Activated CD8-positive, alpha-beta memory T cell treated with anti-CD3 and anti-CD28 coated beads for 48 hours (primary cell): ENCODE data around the gene THAP8.

Experiments
- DNase-seq, 3 experiments: peaks; one replicate each; pipeline ENCODE4 v3.0.0-alpha.2; 2020; ENCODE audit warnings: low read depth in 2 of 3, low spot score in 2 of 3

Gene THAP8

DNA sequence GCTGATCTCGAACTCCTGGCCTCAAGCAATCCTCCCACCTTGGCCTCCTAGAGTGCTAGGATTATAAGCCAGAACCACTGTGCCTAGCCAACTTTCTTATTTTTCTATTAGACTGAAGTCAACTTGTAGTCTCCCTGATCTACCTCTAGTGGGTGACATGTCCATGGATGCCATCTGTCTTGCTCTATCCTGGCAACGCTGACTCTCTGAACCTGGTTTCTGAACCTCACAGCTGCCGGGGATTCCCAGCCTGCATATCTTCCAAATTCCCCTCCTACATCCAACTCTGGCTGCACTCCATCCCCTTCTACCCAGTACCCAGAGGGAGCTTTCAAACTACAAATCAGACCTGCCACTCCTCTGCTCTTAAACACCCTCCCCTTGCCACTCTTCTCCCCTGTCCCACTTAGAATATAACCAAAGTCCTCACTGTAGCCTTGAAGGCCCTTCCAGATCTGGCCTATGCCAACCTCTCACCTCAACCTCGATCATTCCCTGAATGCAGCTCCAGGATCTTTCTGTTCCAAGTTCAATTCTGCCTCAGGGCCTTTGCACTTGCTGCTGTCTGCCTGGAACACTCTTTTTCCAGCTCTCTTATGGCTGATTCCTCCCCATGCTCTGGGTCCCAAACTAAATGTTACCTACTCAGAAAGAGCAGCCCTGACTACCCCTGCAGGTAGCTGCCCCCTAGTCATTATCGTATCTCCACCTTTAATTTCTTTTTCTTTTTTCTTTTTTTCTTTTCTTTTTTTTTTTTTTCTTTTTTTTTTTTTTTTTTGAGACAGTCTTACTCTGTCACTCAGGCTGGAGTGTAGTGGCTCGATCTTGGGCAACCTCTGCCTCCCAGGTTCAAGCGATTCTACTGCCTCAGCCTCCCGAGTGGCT is 23.6 kb downstream of the THAP8 start:
- no peak for DNase-seq

DNA sequence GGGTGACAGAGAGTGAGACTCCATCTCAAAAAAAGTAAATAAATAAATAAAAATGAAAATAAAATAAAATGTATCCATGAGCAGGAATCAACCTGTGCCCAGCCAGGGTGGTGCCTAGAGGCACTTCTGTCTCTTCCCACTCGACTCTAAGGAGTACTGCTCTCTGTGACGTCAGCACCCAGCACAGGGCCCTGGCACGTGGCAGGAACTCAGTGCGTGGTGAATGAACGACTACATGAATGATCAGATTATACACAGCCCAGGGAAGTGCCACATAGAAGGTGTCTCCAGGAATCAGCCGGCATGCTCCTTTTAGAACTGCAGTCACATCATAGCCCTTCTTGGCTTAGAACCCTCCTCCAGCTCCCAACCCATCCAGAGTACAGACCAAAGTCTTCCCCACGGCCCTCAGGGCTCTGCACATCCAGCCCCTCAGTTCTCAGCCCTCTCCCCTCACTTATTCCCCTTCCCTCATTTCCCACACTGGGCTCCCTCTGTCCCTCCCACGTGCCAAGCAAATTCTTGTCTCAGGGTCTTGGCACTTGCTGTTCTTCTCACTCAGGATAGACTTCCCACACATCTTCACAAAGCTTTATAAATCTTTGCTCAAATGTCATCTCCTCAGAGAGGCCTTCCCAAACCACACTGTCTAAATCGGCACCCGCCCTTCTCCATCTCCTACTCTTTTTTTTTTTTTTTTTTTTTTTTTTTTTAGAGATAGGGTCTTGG is 25.6 kb downstream of the THAP8 start:
- no peak for DNase-seq

DNA sequence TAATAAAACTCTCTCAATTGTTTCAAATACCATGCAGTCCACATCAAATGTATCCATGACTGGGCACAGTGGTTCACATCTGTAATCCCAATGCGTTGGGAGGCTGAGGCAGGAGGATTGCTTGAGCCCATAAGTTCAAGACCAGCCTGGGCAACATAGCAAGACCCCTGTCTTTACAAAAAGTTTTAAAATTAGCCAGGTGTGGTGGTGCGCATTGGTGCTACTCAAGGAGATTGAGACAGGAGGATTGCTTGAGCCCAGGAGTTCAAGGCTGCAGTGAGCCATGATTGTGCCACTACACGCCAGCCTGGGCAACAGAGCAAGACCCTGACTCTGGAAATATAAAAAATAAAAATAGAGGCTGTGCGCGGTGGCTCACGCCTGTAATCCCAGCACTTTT is 26.4 kb downstream of the THAP8 start:
- DNase-seq: no peak

DNA sequence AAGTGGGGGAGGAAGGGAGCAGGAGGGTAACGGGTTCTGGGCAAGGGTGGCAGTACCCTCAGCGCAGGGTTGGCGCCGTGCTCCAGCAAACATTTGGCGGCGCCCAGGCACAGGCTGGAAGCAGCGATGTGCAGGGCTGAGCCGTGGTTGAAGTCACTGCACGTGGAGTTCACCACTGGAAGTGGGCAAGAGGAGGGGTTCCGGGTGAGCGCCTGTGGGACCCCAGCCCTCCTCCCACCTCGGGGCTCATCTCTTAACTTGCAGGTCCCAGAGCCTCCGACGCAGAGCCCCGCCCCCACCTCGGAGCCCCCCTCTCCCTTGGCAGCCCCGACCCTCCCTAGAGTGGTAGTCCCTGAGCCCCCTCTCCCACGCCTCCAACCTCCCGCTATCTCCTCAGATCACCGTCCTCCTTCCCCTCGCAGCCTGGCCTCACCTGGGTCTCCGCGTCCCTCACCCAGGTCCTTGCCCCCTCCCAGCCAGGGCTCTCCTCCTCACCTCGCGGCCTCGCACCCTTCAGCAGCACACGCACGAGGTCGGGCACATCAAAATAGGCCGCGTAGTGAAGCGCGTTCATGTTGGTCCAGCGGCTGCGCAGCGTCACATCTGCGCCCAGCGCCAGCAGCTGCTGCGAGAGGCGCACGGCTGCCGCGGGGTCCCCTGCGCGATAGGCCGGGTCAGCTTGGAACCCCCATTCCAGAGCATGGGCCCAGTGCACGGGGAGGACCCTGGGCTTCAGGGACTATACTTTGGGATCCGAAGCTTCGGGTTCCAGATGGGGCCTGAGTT is 27.8 kb downstream of the THAP8 start:
- DNase-seq: no peak

DNA sequence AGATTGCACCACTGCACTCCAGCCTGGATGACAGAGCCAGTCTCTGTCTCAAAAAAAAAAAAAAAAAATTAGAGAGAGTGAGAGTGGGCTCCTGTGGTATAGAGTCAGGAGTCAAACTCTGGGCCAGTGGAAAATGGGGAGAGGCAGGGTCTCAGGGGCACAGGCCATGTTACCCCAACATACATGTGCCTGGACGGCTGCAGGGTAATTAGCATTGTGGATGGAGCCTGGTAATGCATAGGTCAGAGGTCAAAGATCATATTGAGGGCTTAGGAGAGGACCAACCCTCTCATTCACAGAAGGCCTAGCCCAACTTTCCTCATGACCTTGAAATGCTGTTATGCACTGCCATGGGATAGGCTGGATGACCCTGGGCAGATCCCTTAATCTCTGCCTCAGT is 28.5 kb downstream of the THAP8 start:
- DNase-seq: no peak

DNA sequence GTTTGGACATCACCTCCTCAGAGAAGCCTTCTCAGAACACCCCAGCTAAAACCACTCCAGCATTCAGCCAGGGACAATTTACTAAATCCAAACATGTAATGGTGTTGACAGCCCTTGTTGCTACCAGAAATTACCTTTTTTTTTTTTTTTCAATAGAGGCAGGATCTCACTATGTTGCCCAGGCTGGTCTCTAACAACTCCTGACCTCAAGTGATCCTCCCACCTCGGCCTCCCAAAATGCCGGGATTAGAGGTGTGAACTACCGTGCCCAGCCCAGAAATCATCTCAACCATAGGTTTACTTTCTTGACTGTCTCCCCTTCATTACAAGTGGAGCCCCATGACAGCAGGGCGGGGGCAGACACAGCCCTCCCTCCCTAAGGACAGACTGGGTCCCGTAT is 30.7 kb downstream of the THAP8 start:
- no peak for DNase-seq

DNA sequence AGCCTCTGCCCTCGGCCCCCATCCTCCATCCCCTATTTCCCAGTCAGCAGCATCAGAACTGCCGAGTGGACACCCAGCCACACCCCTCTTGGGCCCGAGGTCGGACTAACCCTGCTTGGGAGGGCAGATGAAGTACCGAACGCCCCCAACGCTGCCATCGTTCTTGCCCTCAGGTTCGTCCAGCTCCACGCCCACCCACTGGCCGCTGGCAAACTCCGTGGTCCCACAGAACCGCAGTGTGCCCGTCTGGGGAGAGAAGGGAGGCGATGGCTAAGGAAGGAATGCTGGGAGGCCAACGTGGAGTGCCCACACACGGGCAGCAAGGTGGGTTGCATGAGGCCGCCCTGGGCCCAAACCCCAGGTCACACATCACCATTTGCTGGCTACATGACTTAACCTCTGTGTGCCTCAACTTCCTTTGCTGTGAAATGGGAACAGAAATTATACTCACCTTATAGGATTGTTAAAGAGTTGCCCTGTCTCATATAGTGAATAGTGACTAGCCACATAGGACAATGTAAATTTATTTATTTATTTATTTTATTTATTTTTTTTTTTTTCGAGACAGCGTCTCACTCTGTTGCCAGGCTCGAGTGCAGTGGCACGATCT is 34.9 kb downstream of the THAP8 start:
- DNase-seq: no peak

DNA sequence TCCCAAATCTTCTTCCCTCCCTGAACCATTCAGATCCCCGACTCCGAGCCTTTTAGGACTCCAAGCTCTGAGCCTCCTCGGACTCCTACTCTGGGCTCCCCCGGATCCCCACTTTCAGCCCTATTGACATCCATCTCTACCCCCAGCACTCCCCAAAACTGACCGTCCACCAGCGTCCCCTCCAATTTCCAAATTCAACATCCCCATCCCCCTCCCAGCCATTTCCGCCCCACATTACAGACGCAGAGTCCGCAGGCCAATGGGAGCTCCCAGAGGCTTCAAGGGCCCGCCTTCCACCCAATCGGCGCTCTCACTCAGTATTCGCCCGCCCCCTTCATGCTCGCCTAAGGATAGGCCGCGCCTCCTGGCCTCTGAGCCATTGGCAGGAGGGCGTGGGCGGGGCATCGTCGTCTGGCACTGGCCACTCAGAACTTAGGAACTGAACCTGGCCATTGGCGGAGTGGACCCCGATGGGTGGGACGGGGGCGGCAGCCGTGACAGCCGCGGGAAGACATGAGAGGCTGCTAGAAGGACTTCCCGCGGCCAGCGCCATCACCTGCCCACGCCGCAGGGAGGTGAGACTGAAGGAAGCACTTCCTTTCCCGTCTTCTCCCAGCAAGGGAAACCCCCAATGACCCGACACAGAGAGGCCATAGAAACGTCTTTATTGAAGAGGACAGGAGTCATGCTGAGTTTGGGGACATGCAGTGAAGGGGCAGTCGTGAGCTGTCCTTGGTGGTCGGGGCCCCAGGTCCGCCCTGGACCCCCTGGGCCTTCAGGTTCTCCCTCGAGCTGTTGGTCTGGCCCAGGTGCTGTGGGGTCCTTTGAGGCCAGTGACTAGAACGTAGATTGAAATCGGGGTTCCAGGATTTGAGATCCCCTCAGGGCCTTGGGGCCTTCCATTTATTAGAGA is 39.8 kb downstream of the THAP8 start, which contains the start of gene ALKBH6:
Gene ALKBH6, minus strand, starts transcription at position 202 of the 913 bp plus-strand sequence. CDS start 816 bp downstream, outside the sequence.
- peak; percentile 97 to 98 (median 98) for DNase-seq

DNA sequence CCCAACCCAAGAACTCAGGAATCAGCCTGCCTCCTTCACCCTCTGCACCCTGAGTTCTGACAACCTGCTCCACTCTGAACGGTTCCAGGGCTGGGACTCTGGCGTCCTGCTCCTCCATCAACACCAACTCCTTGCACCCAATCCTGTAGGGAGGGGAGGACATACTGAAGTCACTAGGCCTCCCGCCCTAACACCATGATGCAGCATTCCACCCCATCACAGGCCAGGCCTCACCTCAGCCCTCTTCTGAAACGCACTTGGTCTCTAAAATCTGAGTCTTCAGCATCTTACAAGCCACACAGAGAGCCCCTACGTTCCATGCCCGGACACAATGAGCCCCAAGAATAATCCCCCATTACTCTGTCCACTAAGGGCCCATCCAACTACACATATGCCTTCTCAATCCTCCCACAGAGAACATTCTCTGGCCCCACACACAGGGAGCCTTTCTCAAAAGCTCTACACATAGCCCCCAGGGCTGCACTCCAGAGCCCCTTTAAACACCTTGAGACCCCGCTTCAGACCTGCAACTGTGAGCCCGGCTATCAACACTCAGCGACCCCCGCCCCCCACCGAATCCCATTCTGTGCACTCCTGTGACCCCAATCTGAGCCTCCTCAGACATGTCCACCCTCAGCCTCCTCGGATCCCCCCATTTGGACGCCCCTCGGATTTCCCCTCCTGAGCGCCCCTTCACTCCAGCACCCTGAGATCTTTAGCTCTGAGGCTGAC is 40.6 kb downstream of the THAP8 start:
- no peak for DNase-seq

DNA sequence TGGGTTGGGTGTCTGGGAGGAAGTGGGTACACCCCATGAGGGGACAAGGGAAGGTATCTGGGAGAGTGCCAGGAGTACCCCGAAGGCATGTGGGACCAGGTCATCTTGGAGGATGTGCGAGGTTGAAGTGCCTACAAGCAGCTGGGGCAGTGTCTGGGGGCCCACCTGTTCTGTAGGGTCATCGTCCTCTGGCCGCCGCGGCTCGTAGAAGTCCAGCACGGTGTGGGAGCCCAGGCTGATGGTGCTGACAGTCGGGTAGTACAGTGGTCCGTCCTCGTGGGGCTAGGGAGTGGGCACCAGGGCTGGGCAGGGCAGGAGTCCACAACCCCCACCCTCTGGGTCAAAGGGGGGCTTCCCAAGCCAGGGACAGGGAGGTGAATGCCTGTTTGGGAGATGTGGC is 43.7 kb downstream of the THAP8 start:
- no peak for DNase-seq

DNA sequence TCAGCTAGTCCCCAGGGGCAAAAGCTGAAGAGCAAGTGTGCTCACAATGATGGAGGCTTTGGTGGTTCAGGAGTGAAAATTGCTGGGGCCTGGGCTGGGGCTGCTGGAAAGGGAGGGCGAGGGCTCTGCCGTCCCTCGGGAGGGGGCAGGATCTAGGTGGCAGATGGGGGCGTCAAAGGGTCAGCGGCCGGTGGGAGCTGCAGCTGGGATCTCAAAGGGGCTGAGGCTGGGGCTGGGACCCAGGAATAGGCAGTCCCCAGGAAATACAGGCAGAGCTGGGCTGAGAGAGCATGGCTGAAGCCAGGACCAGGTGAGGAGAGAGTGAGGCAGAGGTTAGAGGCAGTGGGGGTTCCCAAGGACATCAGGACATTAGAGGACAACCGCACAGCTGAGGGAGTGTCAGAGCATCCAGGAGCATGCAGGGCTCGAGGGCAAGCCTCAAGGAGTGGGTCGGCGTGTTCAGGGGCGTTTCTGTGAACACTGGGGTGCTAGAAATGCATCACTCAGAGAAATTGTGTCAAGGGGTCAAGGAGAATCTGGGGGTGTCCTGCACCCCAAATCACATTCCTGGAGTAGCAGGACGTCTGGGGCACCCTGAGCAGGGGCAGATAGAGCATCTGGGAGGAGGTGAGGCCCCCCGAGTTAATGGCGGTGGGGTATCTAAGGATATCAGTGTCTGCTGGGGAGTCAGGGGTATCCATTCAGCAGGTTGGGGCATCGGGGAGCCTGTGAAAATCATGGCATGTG is 44.3 kb downstream of the THAP8 start:
- no peak for DNase-seq

DNA sequence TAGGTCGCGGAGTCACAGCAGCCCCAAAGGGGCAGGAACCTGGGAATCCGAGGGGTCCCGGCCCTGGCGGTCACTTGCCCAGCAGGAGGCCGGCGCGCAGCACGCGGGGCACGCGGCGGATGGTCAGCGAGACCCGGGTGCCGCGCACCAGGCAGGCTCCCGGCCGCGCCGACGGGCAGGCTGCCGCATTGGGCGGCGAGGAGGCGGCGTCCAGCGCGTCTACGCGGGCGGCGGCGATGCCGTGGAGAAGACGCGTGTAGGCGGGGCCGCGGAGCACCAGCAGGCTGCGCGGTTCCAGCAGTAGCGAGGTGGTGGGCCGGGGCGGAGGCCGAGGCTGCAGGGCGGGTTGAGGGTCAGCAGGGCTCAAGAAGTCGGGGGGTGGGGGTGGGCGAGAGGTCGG is 44.9 kb downstream of the THAP8 start:
- DNase-seq: no peak

DNA sequence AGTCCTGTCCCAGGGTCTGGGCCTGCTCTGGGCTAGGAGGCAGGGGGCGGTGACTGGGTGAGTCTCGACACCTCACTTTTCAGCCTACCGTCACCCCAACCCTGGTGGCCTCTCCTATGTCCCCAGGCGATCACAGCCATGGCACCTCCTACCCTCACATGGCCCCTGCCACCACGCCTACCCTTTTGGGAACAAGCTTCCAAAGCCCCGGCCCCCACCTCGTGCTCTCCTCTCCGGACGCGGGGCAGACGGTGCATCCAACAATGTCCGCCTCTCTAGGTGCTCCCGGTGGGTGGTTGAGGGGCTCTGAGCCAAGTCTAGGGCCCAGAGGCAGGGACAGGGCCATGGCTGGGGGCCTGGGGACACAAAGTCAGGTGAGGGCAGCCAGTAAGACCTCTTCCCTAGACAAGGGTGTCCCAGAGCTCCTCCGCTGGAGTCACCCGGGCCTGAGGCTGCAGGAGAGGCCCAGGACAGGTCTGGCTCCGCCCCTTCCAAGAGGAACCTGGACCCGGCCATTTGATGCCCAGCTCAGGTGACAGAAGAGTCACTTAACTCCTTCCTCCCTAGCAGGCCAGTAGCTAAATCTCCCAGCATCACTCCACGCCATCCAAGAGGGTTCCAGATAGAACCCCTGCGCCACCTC is 45.6 kb downstream of the THAP8 start, which contains the start of gene SYNE4:
Gene SYNE4, minus strand, starts transcription at position 478 of the 643 bp plus-strand sequence. Its CDS starts 132 bp downstream, at position 346.
- DNase-seq: no peak

DNA sequence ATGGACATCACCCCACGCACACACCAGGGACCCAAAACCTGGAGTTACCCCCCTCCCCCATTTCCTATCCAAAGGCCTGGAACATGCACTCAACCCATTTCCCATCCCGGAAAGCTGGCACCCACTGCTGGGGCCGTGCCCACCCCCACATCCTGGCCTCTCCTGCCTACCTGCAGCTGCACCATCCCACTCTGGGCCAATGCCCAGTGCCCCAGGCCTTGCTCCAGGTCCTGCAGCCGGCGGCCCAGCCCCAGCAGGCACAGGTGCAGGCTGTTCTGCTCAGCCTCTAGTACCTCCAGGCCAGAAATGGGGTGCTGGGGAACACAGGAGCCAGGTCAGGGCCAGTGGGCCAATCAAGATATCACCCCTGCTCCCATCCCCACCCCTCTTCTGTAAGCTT is 47.1 kb downstream of the THAP8 start:
- no peak for DNase-seq

DNA sequence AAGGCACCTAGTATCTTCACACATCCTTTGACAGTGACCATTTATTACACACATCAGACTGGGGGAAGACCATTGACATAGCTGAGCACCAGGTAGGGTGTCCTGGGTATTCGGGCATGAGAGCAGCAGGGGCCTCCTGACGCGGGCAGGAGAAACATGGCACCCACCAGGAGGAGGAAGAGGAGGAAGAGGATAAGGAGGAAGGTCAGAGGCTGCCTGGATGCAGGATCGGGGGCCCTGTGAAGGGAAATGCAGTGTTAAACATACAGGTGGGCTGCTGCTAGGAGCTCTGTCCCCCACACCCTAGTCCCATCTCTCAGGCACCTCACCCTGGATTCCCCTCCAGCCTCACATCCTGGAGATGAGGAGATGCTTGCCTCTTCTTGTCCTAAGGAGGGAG is 50.8 kb downstream of the THAP8 start:
- DNase-seq: no peak

DNA sequence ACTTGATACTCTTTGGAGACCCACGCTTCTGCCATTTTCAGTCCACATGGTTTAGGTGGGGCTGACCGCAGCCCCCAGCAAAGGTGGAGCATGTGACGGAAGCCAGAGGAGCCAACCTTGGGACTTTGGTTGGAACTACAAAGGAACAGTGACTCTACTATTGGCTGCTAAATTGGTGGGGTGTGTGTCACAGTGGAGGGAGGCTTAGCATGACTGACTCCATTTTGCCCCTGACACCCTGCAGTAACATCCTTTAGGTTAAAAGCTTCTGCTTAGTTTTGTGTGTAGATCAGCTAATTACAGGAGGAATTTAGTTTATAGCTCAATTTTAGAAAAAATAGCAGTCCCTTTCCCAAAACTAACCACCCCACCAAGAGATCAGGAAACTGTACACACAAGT is 52.5 kb downstream of the THAP8 start:
- no peak for DNase-seq

DNA sequence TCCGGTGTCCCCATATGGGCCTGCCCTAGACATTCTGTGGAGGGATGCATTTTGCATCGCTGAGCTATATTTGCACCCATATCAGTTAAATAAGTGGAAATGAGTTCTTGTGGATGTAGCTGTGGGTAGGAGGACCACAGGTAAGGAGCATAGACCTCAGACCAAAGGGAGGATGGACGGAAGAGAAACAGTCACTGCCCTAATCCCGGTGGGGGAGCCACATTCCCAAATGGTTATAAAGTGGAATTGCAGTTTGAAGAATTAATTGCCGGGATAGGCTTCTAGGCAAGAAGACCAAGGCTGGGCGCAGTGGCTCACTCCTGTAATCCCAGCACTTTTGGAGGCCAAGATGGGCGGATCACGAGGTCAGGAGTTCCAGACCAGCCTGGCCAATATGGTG is 57.3 kb downstream of the THAP8 start:
- no peak for DNase-seq
